NB4 (cell line): ENCODE results near the gene DCLRE1B.

Experiments used
- DNase-seq: peaks from one replicate; pipeline ENCODE4 v3.0.0; 2010; ENCODE audit warnings: low read depth
- H3K4me3 ChIP-seq: one replicate; pipeline ENCODE4 v1.5.1; 2011; ENCODE audit warnings: mild to moderate bottlenecking, low read depth, low read length, moderate library complexity
- MYC ChIP-seq: IDR thresholded peaks from 2 replicates; pipeline ENCODE4 v1.6.1; 2011; ENCODE audit warnings: low read depth, low read length
- POLR2A ChIP-seq: IDR thresholded peaks from 2 replicates; pipeline ENCODE4 v1.6.1; 2011; ENCODE audit warnings: mild to moderate bottlenecking; ENCODE audit not compliant: insufficient read length; ENCODE audit errors: extremely low read depth
- TF ChIP-seq, protein P1 (sequence below): IDR thresholded peaks from 2 replicates; pipeline ENCODE4 v1.6.1; 2011; ENCODE audit warnings: low read depth, low read length
- TF ChIP-seq, protein P2 (sequence below): IDR thresholded peaks from one replicate; pipeline ENCODE4 v1.5.1; 2012; ENCODE audit warnings: low read depth, low read length

The DCLRE1B gene

DNA sequence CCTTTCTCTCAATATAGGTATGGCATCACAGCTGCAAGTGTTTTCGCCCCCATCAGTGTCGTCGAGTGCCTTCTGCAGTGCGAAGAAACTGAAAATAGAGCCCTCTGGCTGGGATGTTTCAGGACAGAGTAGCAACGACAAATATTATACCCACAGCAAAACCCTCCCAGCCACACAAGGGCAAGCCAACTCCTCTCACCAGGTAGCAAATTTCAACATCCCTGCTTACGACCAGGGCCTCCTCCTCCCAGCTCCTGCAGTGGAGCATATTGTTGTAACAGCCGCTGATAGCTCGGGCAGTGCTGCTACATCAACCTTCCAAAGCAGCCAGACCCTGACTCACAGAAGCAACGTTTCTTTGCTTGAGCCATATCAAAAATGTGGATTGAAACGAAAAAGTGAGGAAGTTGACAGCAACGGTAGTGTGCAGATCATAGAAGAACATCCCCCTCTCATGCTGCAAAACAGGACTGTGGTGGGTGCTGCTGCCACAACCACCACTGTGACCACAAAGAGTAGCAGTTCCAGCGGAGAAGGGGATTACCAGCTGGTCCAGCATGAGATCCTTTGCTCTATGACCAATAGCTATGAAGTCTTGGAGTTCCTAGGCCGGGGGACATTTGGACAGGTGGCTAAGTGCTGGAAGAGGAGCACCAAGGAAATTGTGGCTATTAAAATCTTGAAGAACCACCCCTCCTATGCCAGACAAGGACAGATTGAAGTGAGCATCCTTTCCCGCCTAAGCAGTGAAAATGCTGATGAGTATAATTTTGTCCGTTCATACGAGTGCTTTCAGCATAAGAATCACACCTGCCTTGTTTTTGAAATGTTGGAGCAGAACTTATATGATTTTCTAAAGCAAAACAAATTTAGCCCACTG, 35.5 kb downstream of the DCLRE1B start:
- peak; percentile 97 for DNase-seq
- no peak for TF ChIP-seq POLR2A
- TF ChIP-seq, protein P1, sequence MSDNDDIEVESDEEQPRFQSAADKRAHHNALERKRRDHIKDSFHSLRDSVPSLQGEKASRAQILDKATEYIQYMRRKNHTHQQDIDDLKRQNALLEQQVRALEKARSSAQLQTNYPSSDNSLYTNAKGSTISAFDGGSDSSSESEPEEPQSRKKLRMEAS: no peak; the same call in none of the 2 replicates
- TF ChIP-seq MYC: peak; percentile 86
- TF ChIP-seq, protein P2, sequence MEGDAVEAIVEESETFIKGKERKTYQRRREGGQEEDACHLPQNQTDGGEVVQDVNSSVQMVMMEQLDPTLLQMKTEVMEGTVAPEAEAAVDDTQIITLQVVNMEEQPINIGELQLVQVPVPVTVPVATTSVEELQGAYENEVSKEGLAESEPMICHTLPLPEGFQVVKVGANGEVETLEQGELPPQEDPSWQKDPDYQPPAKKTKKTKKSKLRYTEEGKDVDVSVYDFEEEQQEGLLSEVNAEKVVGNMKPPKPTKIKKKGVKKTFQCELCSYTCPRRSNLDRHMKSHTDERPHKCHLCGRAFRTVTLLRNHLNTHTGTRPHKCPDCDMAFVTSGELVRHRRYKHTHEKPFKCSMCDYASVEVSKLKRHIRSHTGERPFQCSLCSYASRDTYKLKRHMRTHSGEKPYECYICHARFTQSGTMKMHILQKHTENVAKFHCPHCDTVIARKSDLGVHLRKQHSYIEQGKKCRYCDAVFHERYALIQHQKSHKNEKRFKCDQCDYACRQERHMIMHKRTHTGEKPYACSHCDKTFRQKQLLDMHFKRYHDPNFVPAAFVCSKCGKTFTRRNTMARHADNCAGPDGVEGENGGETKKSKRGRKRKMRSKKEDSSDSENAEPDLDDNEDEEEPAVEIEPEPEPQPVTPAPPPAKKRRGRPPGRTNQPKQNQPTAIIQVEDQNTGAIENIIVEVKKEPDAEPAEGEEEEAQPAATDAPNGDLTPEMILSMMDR: no peak
- H3K4me3 ChIP-seq: peak overlapping the region; percentile 57

DNA sequence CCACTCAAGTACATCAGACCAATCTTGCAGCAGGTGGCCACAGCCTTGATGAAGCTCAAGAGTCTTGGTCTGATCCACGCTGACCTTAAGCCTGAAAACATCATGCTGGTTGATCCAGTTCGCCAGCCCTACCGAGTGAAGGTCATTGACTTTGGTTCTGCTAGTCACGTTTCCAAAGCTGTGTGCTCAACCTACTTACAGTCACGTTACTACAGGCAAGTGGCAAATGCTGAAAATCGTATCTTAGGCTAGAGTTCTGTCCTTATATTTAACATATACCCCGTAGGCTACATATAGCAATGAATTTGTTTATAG, 36.1 kb downstream of the DCLRE1B start:
- TF ChIP-seq, protein P2: no peak
- TF ChIP-seq POLR2A: no peak
- TF ChIP-seq, protein P1: no peak
- no peak for TF ChIP-seq MYC
- peak; percentile 31 for DNase-seq
- H3K4me3 ChIP-seq: peak overlapping the region; percentile 32

DNA sequence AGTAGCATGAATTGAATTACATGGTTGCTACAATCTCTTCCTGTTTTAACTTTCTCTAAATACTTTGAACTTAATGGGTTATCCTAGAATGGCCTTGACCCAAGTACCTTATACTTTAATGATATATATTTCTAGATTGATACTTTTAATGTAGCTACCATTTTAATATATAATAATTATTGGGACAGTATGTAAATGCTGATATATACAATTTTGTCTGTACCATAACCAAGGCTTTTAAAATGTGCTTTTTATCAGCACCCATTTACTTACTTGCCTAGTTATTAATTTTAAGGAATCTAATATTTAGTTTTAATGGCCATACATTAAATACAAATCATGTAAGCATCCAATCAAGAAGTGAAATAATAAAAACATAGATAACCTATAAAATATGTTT, 37.4 kb downstream of the DCLRE1B start:
- no peak for DNase-seq
- TF ChIP-seq MYC: no peak
- TF ChIP-seq, protein P1: no peak
- no peak for TF ChIP-seq POLR2A
- TF ChIP-seq, protein P2: no peak

DNA sequence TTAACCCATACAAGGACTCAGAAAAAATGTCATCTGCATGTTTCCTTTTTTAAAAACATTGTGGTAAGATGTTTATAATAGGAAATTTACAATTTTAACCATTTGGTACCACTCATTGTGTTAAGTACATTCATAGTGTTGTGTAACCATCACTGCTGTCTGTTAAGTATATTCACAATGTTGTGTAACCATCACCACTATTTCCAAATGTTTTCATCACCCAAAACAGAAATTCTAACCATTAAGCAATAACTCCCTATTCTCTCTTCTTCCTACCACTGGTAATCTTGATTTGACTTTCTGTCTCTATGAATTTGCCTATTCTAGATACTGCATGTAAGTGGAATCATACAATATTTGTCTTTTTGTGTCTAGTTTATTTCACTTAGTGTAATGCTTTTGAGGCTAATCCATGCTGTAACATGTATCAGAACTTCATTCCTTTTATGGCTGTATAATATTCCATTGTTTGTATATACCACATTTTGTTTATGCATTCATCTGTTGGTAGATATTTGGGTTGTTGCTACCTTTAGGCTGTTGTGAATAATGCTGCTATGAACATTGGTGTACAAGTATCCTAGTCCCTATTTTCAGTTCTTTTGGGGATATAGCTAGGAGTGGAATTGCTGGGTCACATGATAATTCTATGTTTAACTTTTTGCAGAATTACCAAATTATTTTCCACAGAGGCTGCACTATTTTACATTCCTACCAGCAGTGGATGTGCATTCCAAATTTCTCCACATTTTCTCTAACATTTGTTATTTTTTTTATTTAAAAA, 38.1 kb downstream of the DCLRE1B start:
- H3K4me3 ChIP-seq: peak overlapping the region; percentile 4
- DNase-seq: peak; percentile 90
- TF ChIP-seq, protein P2: no peak
- 0 out of 2 replicates have a peak, but pooled peaks have one; percentile 52 for TF ChIP-seq MYC

More for the DNA sequence above, 37.4 kb downstream of the DCLRE1B start:
- peak overlapping the region; percentile 3 for H3K4me3 ChIP-seq

DNA sequence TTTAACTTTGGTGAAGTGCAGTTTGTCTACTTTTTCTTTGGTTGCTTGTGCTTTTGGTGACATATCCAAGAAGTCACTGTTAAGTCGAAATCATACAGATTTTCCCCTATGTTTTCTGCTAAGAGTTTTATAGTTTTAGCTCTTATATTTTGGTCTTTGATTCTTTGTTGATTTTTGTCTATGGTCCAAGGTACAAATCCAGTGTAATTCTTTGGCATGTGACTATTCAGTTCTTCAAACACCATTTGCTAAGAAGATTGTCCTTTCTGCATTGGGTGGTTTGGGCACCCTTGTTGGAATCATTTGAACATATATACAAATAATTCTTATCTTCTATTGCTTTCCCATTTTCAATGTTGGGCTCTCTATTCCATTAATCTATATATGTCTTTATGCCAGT, 40.2 kb downstream of the DCLRE1B start:
- no peak for DNase-seq
- H3K4me3 ChIP-seq: no peak overlapping the region
- TF ChIP-seq POLR2A (no peak), MYC (no peak)
- TF ChIP-seq, protein P1: no peak
- TF ChIP-seq, protein P2: no peak
